GM12892 (cell line): Measurements from ENCODE around the gene CPSF2. TPM values are rescaled to one million over a fixed set of nuclear protein-coding genes. Genes with fewer than 3 reads are reported as not detected.
A peak's percentile ranks its signal among the peaks of the same experiment; 100 is the strongest.

Experiments
- DNase-seq: peaks from one replicate; pipeline ENCODE4 v3.0.0; 2011; ENCODE audit not compliant: insufficient read length
- FAIRE-seq: peaks from 2 replicates; lab custom pipeline; 2011; peaks lifted over from hg19 to GRCh38; lab: Jason Lieb, UNC
- POLR2A ChIP-seq: IDR thresholded peaks from 2 replicates; pipeline ENCODE4 v1.6.1; 2011; ENCODE audit warnings: low read depth, low read length, control low read depth
- POLR2AphosphoS5 ChIP-seq: IDR thresholded peaks from 2 replicates; pipeline ENCODE4 v1.6.1; 2011; ENCODE audit warnings: low read depth, low read length, control low read depth
- TAF1 ChIP-seq: IDR thresholded peaks from 2 replicates; pipeline ENCODE4 v1.6.1; 2011; ENCODE audit warnings: low read depth, mild to moderate bottlenecking, control low read depth, low read length, borderline replicate concordance
- polyA plus RNA-seq: library from polyadenylated mRNA; unstranded; fragments of >200 nt; gene quantifications from one replicate; pipeline ENCODE4 v1.2.1, GENCODE V29; 2012; ENCODE audit warnings: missing spikeins, inconsistent platforms; ENCODE audit not compliant: missing spikeins

The CPSF2 gene
- 48.4 TPM for polyA plus RNA-seq

DNA sequence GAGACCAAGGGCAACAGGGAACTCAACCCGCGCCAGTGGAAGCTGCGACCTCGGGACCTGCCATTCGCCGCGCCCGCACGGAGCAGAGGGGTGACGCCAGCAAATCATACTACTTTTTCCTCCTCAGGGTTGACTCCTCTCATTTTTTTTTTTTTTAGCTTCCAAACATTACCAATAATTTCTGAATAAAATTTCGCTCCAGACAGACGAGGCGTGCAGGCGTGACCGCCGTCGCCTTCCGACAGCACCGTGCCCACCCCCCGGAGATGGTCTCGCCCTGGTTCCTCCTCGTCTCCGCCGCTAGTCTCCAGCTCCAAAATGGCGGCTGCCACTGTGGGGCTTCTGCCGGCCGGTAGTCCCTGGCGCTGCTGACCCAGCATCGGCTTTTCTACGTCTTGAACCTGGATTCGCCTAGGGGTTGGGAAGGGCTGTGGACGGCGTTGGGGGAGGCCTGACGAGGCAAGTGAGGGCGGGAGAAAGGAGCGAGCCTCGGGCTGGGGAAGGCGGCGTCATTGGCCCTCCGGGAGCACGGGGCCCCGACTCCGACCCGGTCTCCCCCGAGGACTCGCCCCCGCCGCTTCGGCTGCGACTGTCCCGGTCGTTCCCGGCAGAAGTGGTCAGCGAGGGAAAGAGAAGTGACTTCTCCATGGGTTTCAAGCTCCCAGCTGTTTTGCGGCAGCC, at the start of gene CPSF2, which contains the start of gene NDUFB1:
Gene CPSF2 (plus strand): TSS at position 300 of the 681 bp plus-strand sequence. CDS start 9,016 bp downstream, outside the sequence.
Gene NDUFB1 (minus strand): TSS at position 37 of the 681 bp plus-strand sequence. CDS start 4,069 bp downstream, outside the sequence.
- peak; percentile 95 for FAIRE-seq
- DNase-seq = peak; percentile 93

DNA sequence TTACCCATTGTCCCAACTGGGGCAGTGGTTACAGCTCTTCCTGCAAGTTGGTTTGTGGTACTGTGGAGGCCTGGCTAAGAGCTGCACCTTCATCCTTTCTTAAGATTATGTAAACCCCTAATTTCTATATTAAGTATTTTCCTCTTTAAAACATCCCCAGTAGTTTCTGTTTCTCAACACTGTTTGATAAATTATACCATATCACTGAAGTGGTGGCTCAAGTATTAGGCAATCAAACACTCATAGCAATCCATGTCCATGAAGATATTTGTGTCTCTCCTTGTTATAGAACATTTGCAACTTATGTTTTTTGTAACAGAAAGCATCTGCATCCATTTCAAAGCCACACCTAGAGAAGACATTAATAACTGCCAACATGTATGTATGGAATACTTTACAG, 47.2 kb upstream of the CPSF2 start:
- DNase-seq (no peak), FAIRE-seq (no peak)
- TF ChIP-seq TAF1 (no peak), POLR2A (no peak), POLR2AphosphoS5 (no peak)

More for the DNA sequence above, at the start of gene CPSF2, which contains the start of gene NDUFB1:
- TF ChIP-seq TAF1 (peak; percentile 99), POLR2AphosphoS5 (peak; percentile 95), POLR2A (peak; percentile 99)

DNA sequence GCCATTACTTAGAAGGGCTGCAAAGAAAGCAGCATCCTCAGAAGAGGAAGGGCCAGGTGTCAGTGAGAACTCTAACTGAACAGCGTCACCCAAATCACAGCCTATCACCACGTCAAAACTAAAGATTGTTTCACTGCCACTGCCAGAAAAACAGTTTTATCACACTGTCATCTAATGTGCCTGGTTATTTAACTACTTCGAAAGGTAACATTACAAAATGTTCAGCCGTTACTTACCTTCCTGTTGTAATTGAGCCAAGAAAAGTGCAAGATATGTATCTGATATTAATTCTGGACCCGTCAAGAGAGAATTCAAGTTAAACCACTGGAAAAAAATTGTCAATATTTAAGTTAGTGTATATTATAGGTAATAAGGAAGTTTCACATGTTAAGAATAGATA, 33.3 kb upstream of the CPSF2 start:
- TF ChIP-seq TAF1 (no peak), POLR2AphosphoS5 (no peak), POLR2A (no peak)
- FAIRE-seq (no peak), DNase-seq (no peak)

DNA sequence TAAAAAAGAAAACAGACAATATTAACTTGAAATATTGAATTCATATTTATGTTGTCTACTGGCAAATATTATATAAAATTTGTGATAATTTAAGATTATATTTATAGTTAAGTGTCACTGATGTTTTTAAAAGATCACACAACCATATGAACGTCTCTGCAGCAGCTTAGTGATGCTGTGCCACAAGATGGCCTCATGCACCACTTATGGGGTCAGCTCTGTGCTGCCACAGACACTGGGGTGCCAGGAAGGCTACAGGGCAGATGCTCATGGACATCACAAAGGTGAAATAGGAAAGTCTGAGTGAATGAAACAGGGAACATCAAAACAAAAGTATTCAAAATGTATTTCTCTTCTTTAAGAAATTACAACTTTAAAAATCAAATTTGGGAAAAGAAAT, 28.4 kb upstream of the CPSF2 start:
- TF ChIP-seq TAF1 (no peak), POLR2AphosphoS5 (no peak), POLR2A (no peak)
- no peak for DNase-seq
- no peak for FAIRE-seq

DNA sequence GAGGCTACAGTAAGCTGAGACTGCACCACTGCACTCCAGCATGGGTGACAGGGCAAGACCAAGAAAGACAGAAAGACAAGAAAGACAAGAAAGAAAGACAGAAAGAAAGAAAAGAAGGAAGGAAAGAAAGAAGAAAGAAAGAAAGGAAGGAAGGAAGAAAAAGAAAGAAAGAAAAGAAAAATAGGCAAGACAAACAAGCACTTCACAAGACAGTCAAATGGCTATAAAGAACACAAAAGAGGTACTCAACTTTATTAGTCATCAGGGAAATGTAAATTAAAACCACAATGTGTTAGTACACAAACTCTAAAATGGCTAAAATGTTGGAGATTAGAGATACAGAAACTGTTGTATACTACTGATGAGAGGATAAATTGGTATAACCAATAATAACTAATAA, 22.0 kb upstream of the CPSF2 start:
- TF ChIP-seq TAF1 = no peak
- TF ChIP-seq POLR2A = no peak
- TF ChIP-seq POLR2AphosphoS5 = no peak
- no peak for DNase-seq
- no peak for FAIRE-seq

- no peak for TF ChIP-seq POLR2AphosphoS5
- TF ChIP-seq POLR2A = no peak
- no peak for TF ChIP-seq TAF1
- no peak for FAIRE-seq
- DNase-seq = no peak
Measured at GRCh38 chr14:92103363-92103989, 18.3 kb upstream of the CPSF2 start.

DNA sequence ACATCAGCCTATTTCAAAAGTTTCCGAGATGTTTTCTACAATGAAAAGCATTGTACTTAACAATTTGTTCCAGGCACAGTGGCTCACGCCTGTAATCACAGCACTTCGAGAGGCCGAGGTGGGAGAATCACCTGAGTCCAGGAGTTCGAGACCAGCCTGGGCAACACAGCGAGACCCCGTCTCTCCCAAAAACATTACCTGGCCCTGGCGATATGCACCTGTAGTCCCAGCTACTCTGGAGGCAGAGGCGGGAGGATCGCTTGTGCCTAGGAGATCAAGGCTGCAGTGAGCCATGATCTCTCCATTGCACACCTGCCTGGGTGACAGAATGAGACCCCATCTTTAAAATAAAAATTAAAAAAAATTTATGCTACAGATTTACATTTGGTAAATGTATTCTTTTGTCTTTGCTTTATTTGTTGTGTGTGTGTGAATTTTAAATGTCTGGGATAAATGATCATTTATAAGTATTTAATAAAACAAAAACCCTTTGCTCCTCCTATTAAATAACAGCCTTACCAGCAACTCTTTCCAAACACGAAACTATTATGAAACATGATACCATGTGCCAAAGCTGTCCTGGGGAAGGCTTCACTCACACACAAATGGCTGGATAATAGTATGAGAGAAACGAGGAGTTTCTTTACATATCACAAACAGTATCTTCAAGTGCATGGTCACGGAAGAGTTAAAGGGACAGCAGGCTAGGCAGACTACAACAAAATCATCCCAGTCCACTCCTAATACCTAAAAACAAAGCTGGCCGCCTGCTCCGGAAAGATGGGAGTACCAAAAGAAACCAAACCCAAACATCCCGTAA, 16.5 kb upstream of the CPSF2 start:
- no peak for TF ChIP-seq TAF1
- no peak for TF ChIP-seq POLR2A
- no peak for TF ChIP-seq POLR2AphosphoS5
- FAIRE-seq (peak; percentile 76), DNase-seq (no peak)

DNA sequence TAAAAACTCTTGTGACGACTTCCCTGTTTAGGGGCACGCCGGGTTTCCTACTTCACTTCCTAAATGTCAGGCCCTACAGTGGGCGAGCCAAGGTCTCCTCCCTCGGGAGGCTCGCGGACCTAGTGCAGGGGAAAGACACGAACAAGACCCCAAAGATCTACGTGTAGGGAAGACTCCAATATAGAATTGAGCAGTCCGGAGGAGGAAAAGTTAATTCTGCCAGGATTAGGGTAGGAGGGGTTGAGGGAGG, 16.0 kb upstream of the CPSF2 start:
- FAIRE-seq = no peak
- peak; percentile 17 for DNase-seq
- TF ChIP-seq POLR2A = no peak

GRCh38 chr14:92106143-92106926, 15.4 kb upstream of the CPSF2 start, which contains the start of gene ATXN3:
Gene ATXN3 (minus strand): TSS chr14:92106582. CDS start chr14:92106552, 30 bp downstream.
- DNase-seq (peak; percentile 91), FAIRE-seq (peak; percentile 97)
- peak; percentile 69; the same call in 1 of the 2 replicates for TF ChIP-seq POLR2A
- TF ChIP-seq TAF1 = no peak
- peak; percentile 56; the same call in 1 of the 2 replicates for TF ChIP-seq POLR2AphosphoS5

DNA sequence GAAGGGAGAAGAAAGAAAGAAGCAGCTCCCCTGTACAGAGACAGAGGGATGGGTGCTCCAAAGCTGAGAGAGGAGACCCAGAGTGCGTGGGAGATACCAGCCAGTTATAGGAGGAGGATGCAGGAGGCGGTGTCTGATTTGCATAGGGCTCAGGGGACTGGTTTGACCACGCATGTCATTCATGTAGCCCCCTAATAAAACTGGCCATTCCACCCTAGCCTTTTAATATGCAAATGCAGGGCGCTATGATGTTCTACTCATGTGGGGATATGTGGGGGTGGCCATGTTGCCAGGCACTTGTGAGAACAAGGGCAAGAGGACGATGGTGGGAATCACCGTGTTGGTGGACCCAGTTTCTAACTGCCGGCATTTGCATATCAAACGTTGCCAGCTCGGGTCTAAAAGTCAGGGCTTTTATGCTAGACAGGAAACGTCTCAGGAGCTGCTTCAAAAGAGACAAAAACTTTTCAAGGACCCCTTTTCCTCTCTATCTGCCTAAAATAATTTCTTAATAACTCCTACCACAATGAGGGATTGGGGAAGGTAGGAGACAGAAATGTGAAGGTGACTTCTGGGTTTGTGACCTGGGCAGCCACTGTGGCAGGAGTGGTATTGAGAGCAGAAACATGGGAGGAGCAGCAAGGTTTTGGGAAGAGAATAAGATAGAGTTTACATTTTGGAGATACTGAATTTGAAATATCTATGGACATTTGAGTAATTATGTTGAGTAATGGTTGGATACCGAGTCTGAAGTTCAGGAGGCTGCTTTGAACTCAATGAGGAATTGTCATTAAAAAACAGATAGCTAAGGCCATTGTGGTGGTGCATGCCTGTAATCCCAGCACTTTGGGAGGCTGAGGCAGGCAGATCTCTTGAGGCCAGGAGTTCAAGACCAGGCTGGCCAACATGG, 13.2 kb upstream of the CPSF2 start:
- no peak for DNase-seq

More for the DNA sequence above, 13.2 kb upstream of the CPSF2 start:
- FAIRE-seq = peak; percentile 75
- TF ChIP-seq POLR2A (no peak), POLR2AphosphoS5 (no peak), TAF1 (no peak)
